Measurements from ENCODE around the gene C1QC.
A peak's percentile ranks its signal among the peaks of the same experiment; 100 is the strongest.
"Not testable (repeated sequence)": the region's sequence is repeated elsewhere in the genome, so short reads cannot be mapped to it uniquely, and the experiment has no call there.

The C1QC gene

GRCh38 chr1:22670352-22670975 lies 27.0 kb downstream of the C1QC start:
- FAIRE-seq (no peak), DNase-seq (ENCODE audit: insufficient read length, low spot score) (no peak)

DNA sequence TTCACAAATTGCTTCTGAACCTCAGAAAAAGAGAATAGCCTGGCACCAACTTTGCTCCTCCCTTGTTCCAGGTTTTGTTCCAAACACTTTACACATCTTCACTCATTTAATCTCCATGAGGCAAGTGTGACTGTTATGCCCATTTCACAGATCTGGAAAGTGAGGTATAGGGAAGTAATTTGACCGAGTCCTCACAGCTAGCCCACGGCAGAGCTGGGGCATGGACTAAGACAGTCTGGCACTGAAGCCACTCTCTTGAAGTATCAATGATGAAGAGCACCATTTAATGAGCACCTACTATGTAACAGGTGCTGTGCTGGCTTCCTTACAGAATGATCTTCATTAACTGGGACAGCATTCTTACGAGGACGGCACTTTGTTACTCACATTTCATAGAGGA lies 28.6 kb downstream of the C1QC start:
- DNase-seq (ENCODE audit: insufficient read length, low spot score) = no peak
- no peak for TF ChIP-seq POLR2A (IDR thresholded peaks at IDR 0.05; ENCODE audit: low read depth, low read length)
- FAIRE-seq = no peak

More at GRCh38 chr1:22670352-22670975, 27.0 kb downstream of the C1QC start:
- TF ChIP-seq POLR2A (IDR thresholded peaks at IDR 0.05; ENCODE audit: low read depth, low read length) = no peak

DNA sequence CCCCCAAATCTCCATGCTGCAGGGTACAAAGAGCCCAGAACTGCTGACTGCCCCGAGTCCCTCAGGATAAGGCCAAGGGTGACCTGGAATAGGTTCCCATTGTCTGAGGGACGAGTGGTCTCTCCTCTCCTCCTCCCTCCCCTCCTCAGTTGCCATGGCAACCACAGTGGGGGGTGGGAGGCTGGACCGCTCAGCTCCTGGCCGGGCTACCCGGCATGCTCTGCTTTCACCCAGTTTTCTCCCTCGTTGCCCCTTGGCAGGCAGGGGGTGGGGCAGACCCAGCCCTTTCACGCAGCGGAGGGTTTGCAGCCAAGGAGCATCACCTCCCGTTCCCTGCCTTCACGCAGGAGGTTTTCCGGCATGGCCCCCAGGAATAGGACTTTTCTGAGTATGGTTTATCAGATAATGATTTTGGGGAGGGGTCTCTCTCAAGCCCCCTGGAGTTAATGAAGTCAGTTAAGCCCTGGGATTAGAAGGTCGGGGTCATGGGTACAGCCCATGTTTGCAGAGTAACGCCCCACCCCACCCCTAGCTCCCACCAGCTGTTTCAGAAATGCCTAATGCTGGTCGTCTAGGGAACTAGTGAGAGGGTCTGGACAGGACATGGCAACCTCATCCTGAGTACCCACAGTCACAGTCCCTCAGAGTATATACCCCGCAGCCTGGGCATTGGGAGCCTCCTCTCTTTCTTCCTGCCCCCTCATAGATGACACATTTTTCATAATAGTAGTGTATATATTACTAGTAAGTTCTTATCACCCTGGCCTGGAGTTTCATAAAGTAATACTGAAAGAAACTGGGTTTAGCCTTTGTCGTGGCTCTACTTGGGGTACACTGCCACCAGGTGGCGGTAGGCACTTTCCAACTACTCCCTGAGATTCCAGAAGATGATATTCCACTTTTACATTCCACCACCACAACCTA lies 30.3 kb downstream of the C1QC start:
- DNase-seq (ENCODE audit: insufficient read length, low spot score) = peak; percentile 41
- FAIRE-seq = no peak
- no peak for TF ChIP-seq POLR2A (IDR thresholded peaks at IDR 0.05; ENCODE audit: low read depth, low read length)

DNA sequence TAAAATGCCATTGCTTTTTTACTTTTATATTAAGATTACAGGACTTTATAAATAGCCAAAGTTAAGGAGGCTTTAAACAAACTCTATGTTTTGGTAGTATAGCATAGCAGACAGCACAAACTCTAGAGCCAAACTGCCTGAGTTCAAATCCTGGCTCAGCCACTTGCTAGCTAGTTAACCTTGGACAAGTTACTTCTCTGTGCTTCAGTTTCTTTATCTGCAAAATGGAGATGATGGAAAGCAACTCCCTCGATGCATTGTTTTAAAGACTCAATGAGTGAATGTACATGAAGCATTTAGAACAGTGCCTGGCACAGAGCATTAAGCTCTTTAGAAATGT lies 30.9 kb downstream of the C1QC start:
- FAIRE-seq (no peak), DNase-seq (ENCODE audit: insufficient read length, low spot score) (no peak)
- TF ChIP-seq POLR2A (IDR thresholded peaks at IDR 0.05; ENCODE audit: low read depth, low read length) = no peak

- FAIRE-seq = not testable (repeated sequence)
Measured at GRCh38 chr1:22676151-22676550, 32.7 kb downstream of the C1QC start.

DNA sequence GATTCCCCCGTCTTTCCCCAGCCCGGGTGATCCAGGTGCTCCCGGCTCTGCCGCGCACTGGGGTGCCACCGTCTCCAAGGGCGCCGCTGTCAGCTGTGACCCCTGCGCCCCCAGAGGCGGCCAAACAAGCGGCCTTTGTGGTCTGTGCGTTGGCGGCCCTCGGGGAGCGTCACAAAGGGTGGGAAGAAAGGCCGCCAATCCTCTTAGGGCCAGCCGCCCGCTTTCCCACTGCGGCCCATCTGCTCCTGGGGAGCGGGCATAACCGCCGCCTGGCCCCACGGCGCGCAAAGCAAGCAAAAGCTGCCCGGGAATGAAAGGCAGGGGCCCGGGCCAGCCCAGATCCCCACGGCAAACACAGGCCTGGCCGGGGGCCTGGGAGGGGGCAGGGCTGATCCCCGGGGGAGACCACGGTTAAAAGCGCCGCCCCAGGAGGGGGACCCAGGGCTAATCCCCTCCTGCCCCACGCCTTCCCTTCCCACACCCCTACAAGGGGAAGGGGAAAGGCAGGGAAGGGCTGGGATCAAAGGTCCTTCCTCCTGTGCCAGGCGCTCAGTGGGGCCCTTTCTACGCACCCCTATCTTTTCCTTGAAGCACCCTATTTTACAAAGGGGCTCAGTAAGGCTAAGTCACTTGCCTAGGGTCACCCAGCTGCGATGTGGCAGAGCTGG lies 33.6 kb downstream of the C1QC start:
- no peak for TF ChIP-seq POLR2A (IDR thresholded peaks at IDR 0.05; ENCODE audit: low read depth, low read length)
- DNase-seq (ENCODE audit: insufficient read length, low spot score) = no peak
- no peak for FAIRE-seq

More at GRCh38 chr1:22676151-22676550, 32.7 kb downstream of the C1QC start:
- not testable (repeated sequence) for DNase-seq (ENCODE audit: insufficient read length, low spot score)

DNA sequence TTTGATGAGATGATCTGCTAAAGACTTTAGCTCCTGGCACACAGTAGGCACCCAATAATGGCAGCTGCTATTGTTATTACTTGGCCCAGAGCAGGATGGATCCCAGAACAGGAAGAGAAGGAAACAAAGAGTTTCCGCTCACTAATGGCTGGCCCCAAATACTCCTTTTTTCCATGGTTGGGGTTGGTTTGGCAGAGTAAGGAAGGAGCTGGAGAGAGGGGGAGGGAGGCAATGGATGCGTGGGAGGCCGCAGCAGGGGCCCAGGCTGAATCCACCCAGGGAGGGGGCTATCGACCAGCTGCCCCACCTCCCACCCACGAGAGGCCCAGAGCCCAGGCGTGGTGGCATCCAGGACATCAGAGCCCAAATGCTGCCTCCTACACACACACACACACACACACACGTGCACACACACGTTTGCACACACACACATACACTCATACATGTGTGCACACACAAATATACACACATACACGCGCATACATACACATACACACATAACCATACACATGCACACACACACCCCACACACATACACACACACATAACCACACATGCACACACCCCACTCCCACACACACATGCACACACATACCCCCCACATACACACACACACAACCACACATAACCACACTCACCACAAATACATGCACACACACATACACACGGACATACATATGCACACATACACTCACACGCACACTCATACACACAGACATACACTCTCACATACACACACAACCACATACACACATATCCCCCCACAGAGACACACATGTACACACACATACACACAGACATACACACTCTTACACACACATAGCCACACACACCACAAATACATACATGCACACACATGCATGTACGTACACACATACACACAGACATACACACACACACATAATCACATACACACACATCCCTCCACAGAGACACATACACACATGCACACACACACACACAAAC lies 34.8 kb downstream of the C1QC start:
- DNase-seq (ENCODE audit: insufficient read length, low spot score) (no peak), FAIRE-seq (no peak)
- TF ChIP-seq POLR2A (IDR thresholded peaks at IDR 0.05; ENCODE audit: low read depth, low read length) = no peak

DNA sequence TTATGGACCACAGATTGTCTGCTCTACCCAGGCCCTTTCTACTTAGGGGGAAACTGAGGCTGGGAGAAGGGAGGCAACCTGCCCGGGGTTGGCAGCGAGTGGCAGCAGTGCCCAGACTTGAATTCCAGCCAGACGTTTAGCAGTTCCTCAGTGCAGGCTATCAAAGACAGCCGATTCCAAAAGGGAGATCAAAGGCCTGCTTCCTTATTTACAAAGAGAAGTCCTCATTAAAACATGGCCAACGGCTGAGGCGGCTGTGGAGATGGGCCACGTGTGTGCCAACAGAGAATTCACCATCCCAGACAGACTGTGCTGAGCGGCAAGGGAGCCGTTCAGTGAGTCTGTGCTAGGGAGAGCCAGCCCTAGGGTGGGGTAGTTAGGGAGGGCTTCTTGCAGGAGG lies 37.3 kb downstream of the C1QC start:
- TF ChIP-seq POLR2A (IDR thresholded peaks at IDR 0.05; ENCODE audit: low read depth, low read length) = no peak
- no peak for DNase-seq (ENCODE audit: insufficient read length, low spot score)
- no peak for FAIRE-seq

- TF ChIP-seq POLR2A (IDR thresholded peaks at IDR 0.05; ENCODE audit: low read depth, low read length) = no peak
- FAIRE-seq (no peak), DNase-seq (ENCODE audit: insufficient read length, low spot score) (no peak)
Measured at GRCh38 chr1:22681556-22682276, 38.3 kb downstream of the C1QC start.

DNA sequence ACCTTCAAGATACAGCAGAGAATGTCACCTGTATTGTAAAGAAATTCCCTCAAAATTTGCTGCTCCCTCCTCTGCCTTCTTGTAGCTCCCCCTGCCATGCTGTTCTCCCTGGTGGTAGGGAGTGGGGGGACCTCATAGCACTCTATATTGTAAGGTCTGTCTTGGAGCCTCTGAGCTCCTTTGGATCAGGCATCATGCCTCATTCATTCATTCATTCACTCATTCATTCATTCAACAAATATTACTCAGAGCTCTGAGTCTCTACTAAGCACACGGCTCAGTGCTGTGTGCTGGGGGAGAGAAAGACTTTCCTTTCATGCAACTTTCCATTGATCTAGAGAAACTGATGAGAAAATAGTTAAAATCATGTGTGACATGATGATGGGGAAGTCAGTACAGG lies 40.1 kb downstream of the C1QC start:
- TF ChIP-seq POLR2A (IDR thresholded peaks at IDR 0.05; ENCODE audit: low read depth, low read length) = no peak
- FAIRE-seq (no peak), DNase-seq (ENCODE audit: insufficient read length, low spot score) (no peak)

- FAIRE-seq (no peak), DNase-seq (ENCODE audit: insufficient read length, low spot score) (no peak)
- no peak for TF ChIP-seq POLR2A (IDR thresholded peaks at IDR 0.05; ENCODE audit: low read depth, low read length)
Measured at GRCh38 chr1:22685591-22686059, 42.2 kb downstream of the C1QC start.

GRCh38 chr1:22687191-22687590 lies 43.8 kb downstream of the C1QC start:
- no peak for TF ChIP-seq POLR2A (IDR thresholded peaks at IDR 0.05; ENCODE audit: low read depth, low read length)
- FAIRE-seq = no peak
- DNase-seq (ENCODE audit: insufficient read length, low spot score) = no peak

- no peak for DNase-seq (ENCODE audit: insufficient read length, low spot score)
- FAIRE-seq = no peak
- TF ChIP-seq POLR2A (IDR thresholded peaks at IDR 0.05; ENCODE audit: low read depth, low read length) = no peak
Measured at GRCh38 chr1:22688466-22688865, 45.0 kb downstream of the C1QC start.

Data from H54 (cell line).